H1 (cell line): ENCODE measurements around the gene WDR53. TPM values are rescaled to one million over a fixed set of nuclear protein-coding genes. Genes with fewer than 3 reads are reported as not detected.

Experiments
- CTCF ChIA-PET: fragments of 300-600 bp; sonication (Branson Sonifier 250); formaldehyde crosslinking; loops from one replicate; lab custom pipeline; 2021; ENCODE audit not compliant: partially characterized antibody; lab: Charles Lee
- POLR2A ChIA-PET: fragments of 300-600 bp; sonication (Branson Sonifier 250); formaldehyde crosslinking; loops from one replicate; lab custom pipeline; 2021; ENCODE audit warnings: inconsistent platforms; ENCODE audit not compliant: partially characterized antibody; lab: Charles Lee
- DNase-seq, 2 experiments: peaks; one replicate each; pipeline versions ENCODE4 v3.0.0 to v3.0.0-alpha.2; 2010 to 2022; ENCODE audit warnings: low spot score in 2 of 2, low read depth in 1 of 2, mixed read lengths in 1 of 2
- FAIRE-seq: peaks from 2 replicates; lab custom pipeline; 2011; peaks lifted over from hg19 to GRCh38; lab: Jason Lieb, UNC
- H2AFZ ChIP-seq: 2 replicates; pipeline ENCODE4 v1.8.1; 2012; ENCODE audit warnings: low read length, inconsistent platforms
- H2AK5ac ChIP-seq: 2 replicates; pipeline ENCODE4 v1.6.1; 2013; ENCODE audit warnings: low read depth, low read length
- H2BK120ac ChIP-seq: replicated peaks from 2 replicates; pipeline ENCODE3; 2013; ENCODE audit warnings: low read depth, low read length, inconsistent platforms
- H2BK12ac ChIP-seq: 2 replicates; pipeline ENCODE4 v1.6.1; 2013; ENCODE audit warnings: low read depth, low read length
- H2BK15ac ChIP-seq: 2 replicates; pipeline ENCODE4 v1.6.1; 2013; ENCODE audit warnings: low read length
- H2BK20ac ChIP-seq: 2 replicates; pipeline ENCODE4 v1.6.1; 2013; ENCODE audit warnings: low read length
- H2BK5ac ChIP-seq: 2 replicates; pipeline ENCODE4 v1.6.1; 2013; ENCODE audit warnings: low read depth, low read length
- H3K14ac ChIP-seq: 2 replicates; pipeline ENCODE4 v1.6.1; 2013; ENCODE audit warnings: inconsistent platforms; ENCODE audit not compliant: insufficient read length
- H3K18ac ChIP-seq: 2 replicates; pipeline ENCODE4 v1.6.1; 2013; ENCODE audit warnings: low read length; ENCODE audit errors: extremely low read depth
- H3K23ac ChIP-seq: 2 replicates; pipeline ENCODE4 v1.6.1; 2013; ENCODE audit warnings: inconsistent platforms; ENCODE audit not compliant: insufficient read length
- H3K23me2 ChIP-seq: 2 replicates; pipeline ENCODE4 v1.6.1; 2013; ENCODE audit warnings: low read depth, low read length
- H3K27ac ChIP-seq: 2 replicates; pipeline ENCODE4 v1.6.1; 2011; ENCODE audit warnings: low read depth, low read length, inconsistent platforms
- H3K27me3 ChIP-seq, 4 experiments: replicated peaks in 1 of 4; 1 replicate in 1 of 4; 2 replicates in 3 of 4; pipeline versions ENCODE4 v1.6.1 to v1.8.1; 2011 to 2013; ENCODE audit warnings: low read length in 3 of 4, mild to moderate bottlenecking in 3 of 4, inconsistent platforms in 2 of 4, mixed read lengths in 2 of 4, moderate library complexity in 1 of 4; ENCODE audit not compliant: control insufficient read depth in 3 of 4, insufficient read depth in 3 of 4; ENCODE audit errors: extremely low read depth in 1 of 4
- H3K36me3 ChIP-seq, 4 experiments: 2 replicates each; pipeline versions ENCODE4 v1.6.1 to v1.8.1; 2011 to 2013; ENCODE audit warnings: mild to moderate bottlenecking in 4 of 4, low read length in 3 of 4, moderate library complexity in 2 of 4, control low read depth in 1 of 4, inconsistent platforms in 1 of 4; ENCODE audit not compliant: insufficient read depth in 4 of 4, control insufficient read depth in 2 of 4
- H3K4ac ChIP-seq: replicated peaks from 2 replicates; pipeline ENCODE3; 2013; ENCODE audit warnings: low read length, low read depth, mixed read lengths, inconsistent platforms; ENCODE audit not compliant: insufficient read length
- H3K4me1 ChIP-seq, 4 experiments: replicated peaks in 1 of 4; 1 replicate in 1 of 4; 2 replicates in 3 of 4; pipeline versions ENCODE4 v1.6.1 to v1.8.1; 2011 to 2013; ENCODE audit warnings: low read length in 3 of 4, inconsistent platforms in 2 of 4, mixed read lengths in 1 of 4; ENCODE audit not compliant: insufficient read depth in 4 of 4, control insufficient read depth in 3 of 4
- H3K4me2 ChIP-seq, 2 experiments: 2 replicates each; pipeline versions ENCODE4 v1.6.1 to v1.8.1; 2011 to 2013; ENCODE audit warnings: low read depth in 2 of 2, low read length in 2 of 2, control low read depth in 1 of 2, inconsistent platforms in 1 of 2, mild to moderate bottlenecking in 1 of 2; ENCODE audit not compliant: insufficient read depth in 1 of 2
- H3K4me3 ChIP-seq, 4 experiments: fragments of 200-600, 300-600 bp in 1 of 4; sonication (generic), shearing (Covaris generic), sonication (Bioruptor Twin) in 1 of 4; 2 replicates each; pipeline versions ENCODE4 v1.5.1 to v1.8.1; 2011 to 2016; ENCODE audit warnings: low read length in 4 of 4, low read depth in 3 of 4, control low read depth in 2 of 4, inconsistent platforms in 2 of 4, mild to moderate bottlenecking in 2 of 4, mixed read lengths in 1 of 4, moderate library complexity in 1 of 4; ENCODE audit not compliant: insufficient read depth in 2 of 4; ENCODE audit errors: extremely low read depth in 1 of 4
- H3K56ac ChIP-seq: replicated peaks from 2 replicates; pipeline ENCODE3; 2013; ENCODE audit warnings: low read depth, mild to moderate bottlenecking, mixed read lengths, low read length, inconsistent platforms; ENCODE audit not compliant: insufficient read length
- H3K79me1 ChIP-seq: 2 replicates; pipeline ENCODE4 v1.6.1; 2013; ENCODE audit warnings: low read depth, low read length, control low read depth
- H3K79me2 ChIP-seq, 2 experiments: 2 replicates each; pipeline versions ENCODE4 v1.6.1 to v1.8.1; 2012 to 2013; ENCODE audit warnings: low read length in 2 of 2, mild to moderate bottlenecking in 2 of 2, inconsistent platforms in 1 of 2; ENCODE audit not compliant: insufficient read depth in 2 of 2, control insufficient read depth in 1 of 2
- H3K9ac ChIP-seq, 4 experiments: replicated peaks in 1 of 4; 1 replicate in 1 of 4; 2 replicates in 3 of 4; pipeline versions ENCODE4 v1.6.1 to v1.8.1; 2011 to 2013; ENCODE audit warnings: low read depth in 3 of 4, low read length in 3 of 4, control low read depth in 2 of 4, mild to moderate bottlenecking in 2 of 4, moderate library complexity in 2 of 4, inconsistent platforms in 1 of 4; ENCODE audit errors: extremely low read depth in 1 of 4
- H3K9me3 ChIP-seq, 2 experiments: 2 replicates each; pipeline versions ENCODE4 v1.6.1 to v1.8.1; 2012 to 2013; ENCODE audit warnings: mild to moderate bottlenecking in 2 of 2, moderate library complexity in 2 of 2, control low read depth in 1 of 2, inconsistent platforms in 1 of 2, low read depth in 1 of 2, low read length in 1 of 2, mixed read lengths in 1 of 2; ENCODE audit not compliant: insufficient read depth in 2 of 2
- H4K20me1 ChIP-seq, 2 experiments: replicated peaks in 1 of 2; 2 replicates each; pipeline versions ENCODE3 to v1.8.1; 2011 to 2013; ENCODE audit warnings: inconsistent platforms in 2 of 2, low read length in 2 of 2, mild to moderate bottlenecking in 1 of 2; ENCODE audit not compliant: insufficient read depth in 2 of 2, control insufficient read depth in 1 of 2
- H4K5ac ChIP-seq: 2 replicates; pipeline ENCODE4 v1.6.1; 2013; ENCODE audit warnings: low read length, low read depth, mixed read lengths, inconsistent platforms; ENCODE audit not compliant: insufficient read length
- H4K8ac ChIP-seq: 2 replicates; pipeline ENCODE4 v1.8.0; 2013; ENCODE audit warnings: mild to moderate bottlenecking, moderate library complexity, low read length, inconsistent platforms; ENCODE audit not compliant: insufficient read depth; ENCODE audit errors: extremely low read depth
- H4K91ac ChIP-seq: replicated peaks from 2 replicates; pipeline ENCODE3; 2013; ENCODE audit warnings: low read length, mixed read lengths, inconsistent platforms; ENCODE audit not compliant: insufficient read length
- ASH2L ChIP-seq: fragments of 200-600, 300-600 bp; sonication (generic); IDR thresholded peaks from one replicate; pipeline ENCODE4 v1.7.1; 2017; ENCODE audit warnings: low read length
- BRCA1 ChIP-seq: IDR thresholded peaks from 2 replicates; pipeline ENCODE4 v1.6.1; 2012; ENCODE audit warnings: low read depth, low read length, improper control_type of control experiment
- CBX5 ChIP-seq: fragments of 300-800, 300-1000 bp; sonication (generic); IDR thresholded peaks from 2 replicates; pipeline ENCODE4 v1.7.1; 2016; ENCODE audit warnings: antibody characterized with exemption, low read length, low read depth
- EP300 ChIP-seq, 2 experiments: IDR thresholded peaks; 1 replicate in 1 of 2; 2 replicates in 1 of 2; pipeline ENCODE4 v1.6.1; 2011 to 2012; ENCODE audit warnings: low read depth in 2 of 2, low read length in 2 of 2, mild to moderate bottlenecking in 2 of 2, borderline replicate concordance in 1 of 2, inconsistent platforms in 1 of 2, moderate library complexity in 1 of 2
- GTF2F1 ChIP-seq: IDR thresholded peaks from 2 replicates; pipeline ENCODE4 v1.6.1; 2012; ENCODE audit warnings: low read depth, low read length, improper control_type of control experiment, borderline replicate concordance
- JUN ChIP-seq: IDR thresholded peaks from 2 replicates; pipeline ENCODE4 v1.6.1; 2011; ENCODE audit warnings: low read depth, mild to moderate bottlenecking, improper control_type of control experiment, low read length
- KDM4A ChIP-seq: IDR thresholded peaks from one replicate; pipeline ENCODE4 v1.7.1; 2012; ENCODE audit warnings: low read depth, mild to moderate bottlenecking, moderate library complexity, low read length, inconsistent platforms; ENCODE audit not compliant: severe bottlenecking
- PHF8 ChIP-seq: fragments of 200-600 bp; sonication (generic); conservative IDR thresholded peaks from 2 replicates; pipeline ENCODE4 v1.7.1; 2012; ENCODE audit warnings: low read depth, mild to moderate bottlenecking, inconsistent platforms, low read length, moderate library complexity
- RXRA ChIP-seq: IDR thresholded peaks from 2 replicates; pipeline ENCODE4 v1.6.1; 2011; ENCODE audit warnings: low read depth, mild to moderate bottlenecking, low read length, moderate library complexity; ENCODE audit not compliant: insufficient read depth
- SP1 ChIP-seq: IDR thresholded peaks from 2 replicates; pipeline ENCODE4 v1.6.1; 2011; ENCODE audit warnings: low read depth, low read length
- SUZ12 ChIP-seq: fragments of 200-600 bp; sonication (generic); IDR thresholded peaks from 2 replicates; pipeline ENCODE4 v1.6.1; 2012; ENCODE audit warnings: mild to moderate bottlenecking, inconsistent platforms, low read length, moderate library complexity, mixed read lengths
- TAF1 ChIP-seq: IDR thresholded peaks from 2 replicates; pipeline ENCODE4 v1.6.1; 2011; ENCODE audit warnings: mild to moderate bottlenecking, low read depth, low read length
- TBP ChIP-seq: IDR thresholded peaks from 2 replicates; pipeline ENCODE4 v1.6.1; 2011; ENCODE audit warnings: low read depth, low read length, improper control_type of control experiment
- TEAD4 ChIP-seq: IDR thresholded peaks from 2 replicates; pipeline ENCODE4 v1.6.1; 2012; ENCODE audit warnings: low read depth, low read length, inconsistent platforms, mixed read lengths
- WGBS, 2 experiments: shearing (Covaris generic) in 1 of 2; methylation state at CpG; one replicate each; pipeline versions ENCODE4 v1.1.6 to v1.1.7; 2013 to 2015; ENCODE audit warnings: low lambda C conversion rate in 2 of 2, mixed read lengths in 2 of 2, inconsistent platforms in 1 of 2, low coverage in 1 of 2, missing lambda C conversion rate in 1 of 2; ENCODE audit not compliant: insufficient replicate concordance in 2 of 2, insufficient coverage in 1 of 2, insufficient read length in 1 of 2; ENCODE audit errors: extremely low coverage in 1 of 2, missing lambda C conversion rate in 1 of 2; 5-methylcytosine and 5-hydroxymethylcytosine counted together
- polyA plus RNA-seq, 7 experiments: library from polyadenylated mRNA; depleted of rRNA in 3 of 7; stranded (reverse) in 5 of 7; unstranded in 2 of 7; fragments of >200 nt in 5 of 7; fragments of 200-250 nt in 2 of 7; gene quantifications; 1 replicate in 5 of 7; 2 replicates in 1 of 7; 4 replicates in 1 of 7; pipeline versions ENCODE4 v1.2.1 to v1.2.3, GENCODE V29; 2011 to 2013; ENCODE audit warnings: missing spikeins in 2 of 7, mixed read lengths in 2 of 7
- total RNA-seq: library from RNA; stranded (reverse); fragmentation: NEBNext Ultra II Directional; extraction: Animal tissue kit (Norgen Biotek cat#: 25700); gene quantifications from 2 replicates; pipeline ENCODE4 v1.2.1, GENCODE V29; 2021

The WDR53 gene
- total and polyA plus RNA-seq, 2 of the 8 experiments (the other 6 are each of a cell fraction or from before 2014, with no cell fraction given) = 7.4 to 18.8 TPM

DNA sequence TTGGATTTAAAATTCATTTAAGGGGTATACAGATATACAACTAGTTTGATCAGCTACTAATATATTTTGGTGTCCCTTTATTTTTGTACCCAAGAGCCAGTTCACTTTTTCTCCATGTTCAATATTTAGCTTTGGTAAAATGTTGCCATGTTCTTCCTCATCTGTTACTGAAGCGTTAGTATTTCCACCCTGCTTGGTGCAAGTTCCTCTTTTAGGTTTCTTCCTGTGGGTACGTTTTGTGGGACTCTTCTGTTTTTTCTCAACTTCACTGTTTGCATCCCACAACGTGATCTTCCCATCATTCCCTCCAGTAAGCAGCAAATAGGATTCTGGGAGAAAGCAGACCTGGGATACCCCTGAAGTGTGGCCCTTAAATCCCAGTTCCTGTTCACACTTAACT is 14.1 kb downstream of the WDR53 start:
- no peak overlapping the region for H2BK15ac ChIP-seq
- no peak overlapping the region for H4K8ac ChIP-seq
- no peak overlapping the region for H3K18ac ChIP-seq
- H4K91ac ChIP-seq = no peak overlapping the region
- no peak overlapping the region for H3K56ac ChIP-seq
- no peak overlapping the region for H4K5ac ChIP-seq
- no peak overlapping the region for H2AFZ ChIP-seq
- CTCF ChIA-PET = interaction anchor here (2.1 to 4.7 kb wide), 2 partner anchors 16 to 26 kb away, joined by 6 to 19 read pairs; no protein-coding TSS in a partner anchor
- no peaks in the 10 kb centered on the region for H3K4me1 ChIP-seq
- no peaks in the 10 kb centered on the region for H3K23me2 ChIP-seq
- peaks cover 0 to 10% (median 1%) of the 10 kb centered on the region in 4 experiments; a peak in 4 of 8 replicates for H3K36me3 ChIP-seq
- no peak overlapping the region for H2BK12ac ChIP-seq
- no peak overlapping the region for H3K4me3 ChIP-seq
- no peaks in the 10 kb centered on the region for H3K79me1 ChIP-seq
- FAIRE-seq = no peak
- peaks cover 0 to 3% of the 10 kb centered on the region in 2 experiments for H4K20me1 ChIP-seq
- DNase-seq = no peak
- no peak overlapping the region for H2BK5ac ChIP-seq
- WGBS, 2 experiments = 91% methylated on average over 3 of the region's 3 CpGs; no CpG with 5 or more reads in 1 of the 2 experiments
- no peak overlapping the region for H3K14ac ChIP-seq
- no peak overlapping the region for H2BK120ac ChIP-seq
- H3K23ac ChIP-seq = no peak overlapping the region
- H3K4me2 ChIP-seq = no peak overlapping the region
- no peaks in the 10 kb centered on the region for H3K79me2 ChIP-seq
- no peak overlapping the region for H3K27ac ChIP-seq
- H3K4ac ChIP-seq = no peak overlapping the region
- POLR2A ChIA-PET = no interaction called here
- no peak overlapping the region for H2BK20ac ChIP-seq
- no peak overlapping the region for H3K9ac ChIP-seq
- peaks cover 5 to 8% of the 10 kb centered on the region in 2 experiments for H3K9me3 ChIP-seq
- no peaks in the 10 kb centered on the region for H3K27me3 ChIP-seq
- no peak overlapping the region for H2AK5ac ChIP-seq
- no peak for TF ChIP-seq JUN
- no peak for TF ChIP-seq TEAD4
- TF ChIP-seq SP1 = no peak
- TF ChIP-seq TAF1 = no peak
- no peak for TF ChIP-seq PHF8
- TF ChIP-seq SUZ12 = no peak
- no peak for TF ChIP-seq BRCA1
- TF ChIP-seq GTF2F1 = no peak
- no peak for TF ChIP-seq RXRA
- TF ChIP-seq EP300 (IDR thresholded peaks at IDR 0.05; ENCODE audit: borderline replicate concordance in 1 of 2, low read depth in 2 of 2, low read length in 2 of 2) = no peak
- TF ChIP-seq TBP = no peak
- TF ChIP-seq KDM4A = no peak
- TF ChIP-seq CBX5 = no peak
- no peak for TF ChIP-seq ASH2L
